Calu3 (cell line): ENCODE measurements around the gene RSF1. TPM values are rescaled to one million over a fixed set of nuclear protein-coding genes. Genes with fewer than 3 reads are reported as not detected.

Source experiments
- BruUV-seq: library from RNA; stranded (reverse); fragments of 400-500 nt; replicated peaks from 2 replicates; lab custom pipeline; 2021; lab: Mats Ljungman, UMichigan
- CTCF ChIA-PET: fragments of 300-600 bp; sonication (Branson Sonifier 250); formaldehyde crosslinking; loops from one replicate; lab custom pipeline; 2022; ENCODE audit warnings: antibody characterized with exemption; lab: Charles Lee
- DNase-seq: peaks from one replicate; pipeline ENCODE4 v3.0.0; 2022
- H3K27ac Mint-ChIP-seq: one replicate; pipeline ENCODE4 v1.8.0; 2022; ENCODE audit warnings: mixed read lengths; ENCODE audit not compliant: unreplicated experiment
- H3K27me3 Mint-ChIP-seq: one replicate; pipeline ENCODE4 v1.8.0; 2022; ENCODE audit warnings: mixed read lengths; ENCODE audit not compliant: unreplicated experiment
- H3K36me3 Mint-ChIP-seq: one replicate; pipeline ENCODE4 v1.8.0; 2022; ENCODE audit warnings: mild to moderate bottlenecking, moderate library complexity, mixed read lengths; ENCODE audit not compliant: insufficient read depth, unreplicated experiment
- H3K4me1 Mint-ChIP-seq: one replicate; pipeline ENCODE4 v1.8.0; 2022; ENCODE audit warnings: mild to moderate bottlenecking, low read depth, mixed read lengths; ENCODE audit not compliant: unreplicated experiment
- H3K4me3 Mint-ChIP-seq: one replicate; pipeline ENCODE4 v1.8.0; 2022; ENCODE audit warnings: mild to moderate bottlenecking, low read depth, moderate library complexity, mixed read lengths; ENCODE audit not compliant: unreplicated experiment
- H3K9me3 Mint-ChIP-seq: one replicate; pipeline ENCODE4 v1.8.0; 2022; ENCODE audit warnings: low read depth, mixed read lengths; ENCODE audit not compliant: unreplicated experiment
- CTCF ChIP-seq: fragments of 200-600 bp; IDR thresholded peaks from one replicate; pipeline ENCODE4 v1.8.0; 2022; ENCODE audit warnings: antibody characterized with exemption; ENCODE audit not compliant: unreplicated experiment
- intact Hi-C: fragments of 100-400 bp; cut with micrococcal nuclease; formaldehyde crosslinking; loops from one replicate; pipeline ENCODE4 v1.10.0; 2022; ENCODE audit not compliant: unreplicated experiment
- total RNA-seq: library from RNA; stranded (reverse); gene quantifications from 2 replicates; pipeline ENCODE4 v1.2.3, GENCODE V29; 2022

The RSF1 gene
- total RNA-seq, 1 experiment from 2014 or later, result 68.5 TPM

GRCh38 chr11:77734890-77735289 is 85.6 kb downstream of the RSF1 start:
- H3K9me3 Mint-ChIP-seq, result peaks cover 3% of the 10 kb centered on the region
- H3K4me3 Mint-ChIP-seq, result no peak overlapping the region
- H3K27ac Mint-ChIP-seq, result no peak overlapping the region
- DNase-seq, result no peak
- intact Hi-C loops, result no loop called here
- no TSS peak for BruUV-seq
- CTCF ChIA-PET, result no interaction called here
- H3K36me3 Mint-ChIP-seq, result peaks cover 7% of the 10 kb centered on the region
- H3K4me1 Mint-ChIP-seq, result no peaks in the 10 kb centered on the region
- H3K27me3 Mint-ChIP-seq, result no peaks in the 10 kb centered on the region
- no peak for TF ChIP-seq CTCF

- H3K9me3 Mint-ChIP-seq, result peaks cover 3% of the 10 kb centered on the region
- CTCF ChIA-PET, result no interaction called here
- TF ChIP-seq CTCF, result no peak
- no peaks in the 10 kb centered on the region for H3K4me1 Mint-ChIP-seq
- intact Hi-C loops, result no loop called here
- no peak overlapping the region for H3K27ac Mint-ChIP-seq
- no peak overlapping the region for H3K4me3 Mint-ChIP-seq
- H3K36me3 Mint-ChIP-seq, result peaks cover 7% of the 10 kb centered on the region
- H3K27me3 Mint-ChIP-seq, result no peaks in the 10 kb centered on the region
- no TSS peak for BruUV-seq
- DNase-seq, result no peak
Observed at GRCh38 chr11:77732143-77732542, 88.4 kb downstream of the RSF1 start.

GRCh38 chr11:77730789-77731188 is 89.7 kb downstream of the RSF1 start:
- Mint-ChIP-seq H3K9me3 (peaks cover 3% of the 10 kb centered on the region), H3K36me3 (peaks cover 13% of the 10 kb centered on the region), H3K27ac (peak overlapping the region; percentile 12), H3K27me3 (no peaks in the 10 kb centered on the region), H3K4me1 (no peaks in the 10 kb centered on the region), H3K4me3 (no peak overlapping the region)
- TF ChIP-seq CTCF, result no peak
- CTCF ChIA-PET, result no interaction called here
- no TSS peak for BruUV-seq
- intact Hi-C loops, result no loop called here
- no peak for DNase-seq

- peaks cover 3% of the 10 kb centered on the region for H3K9me3 Mint-ChIP-seq
- TF ChIP-seq CTCF, result no peak
- H3K4me3 Mint-ChIP-seq, result no peak overlapping the region
- no peak overlapping the region for H3K27ac Mint-ChIP-seq
- BruUV-seq, result no TSS peak
- DNase-seq, result no peak
- H3K27me3 Mint-ChIP-seq, result no peaks in the 10 kb centered on the region
- peaks cover 13% of the 10 kb centered on the region for H3K36me3 Mint-ChIP-seq
- CTCF ChIA-PET, result no interaction called here
- intact Hi-C loops, result no loop called here
- no peaks in the 10 kb centered on the region for H3K4me1 Mint-ChIP-seq
Observed at GRCh38 chr11:77729063-77729462, 91.5 kb downstream of the RSF1 start.
